Esophagus squamous epithelium (tissue), 4 donors: Measurements from ENCODE around the gene AKAP5.

Source experiments
- CTCF ChIP-seq, 6 experiments: fragments of 450-650 bp in 4 of 6; fragments of 200-600 bp in 2 of 6; sonication (generic) in 2 of 6; IDR thresholded peaks; one replicate each; pipeline ENCODE4 v1.5.1; 2016 to 2019; ENCODE audit warnings: antibody characterized with exemption in 6 of 6, mild to moderate bottlenecking in 4 of 6, moderate library complexity in 4 of 6
- POLR2A ChIP-seq, 4 donors: fragments of 450-650 bp; IDR thresholded peaks; one replicate each; pipeline ENCODE4 v1.6.1; 2017; ENCODE audit warnings: antibody characterized with exemption in 4 of 4, mild to moderate bottlenecking in 4 of 4, moderate library complexity in 3 of 4

- TF ChIP-seq POLR2A (IDR thresholded peaks at IDR 0.05) (no peak), CTCF (IDR thresholded peaks at IDR 0.05) (no peak)
Measured at GRCh38 chr14:64515053-64515452, 49.8 kb downstream of the AKAP5 start.
